Duodenal mucosa (tissue), 2 donors: ENCODE measurements around the gene TFE3.

Source experiments
- H3K27ac ChIP-seq: one replicate; pipeline ENCODE4 v1.7.0; 2013; ENCODE audit warnings: low read depth, low read length
- H3K27me3 ChIP-seq, 2 donors: one replicate each; pipeline ENCODE4 v1.7.0; 2013; ENCODE audit warnings: low read length in 2 of 2, control low read depth in 1 of 2; ENCODE audit not compliant: insufficient read depth in 2 of 2, control insufficient read depth in 1 of 2
- H3K36me3 ChIP-seq, 2 donors: one replicate each; pipeline ENCODE4 v1.7.0; 2013; ENCODE audit warnings: low read length in 2 of 2, control low read depth in 1 of 2; ENCODE audit not compliant: insufficient read depth in 2 of 2, control insufficient read depth in 1 of 2
- H3K4me1 ChIP-seq, 2 donors: one replicate each; pipeline ENCODE4 v1.7.0; 2013; ENCODE audit warnings: low read length in 2 of 2, control low read depth in 1 of 2; ENCODE audit not compliant: insufficient read depth in 2 of 2, control insufficient read depth in 1 of 2
- H3K4me3 ChIP-seq, 2 donors: one replicate each; pipeline ENCODE4 v1.7.0; 2013; ENCODE audit warnings: low read length in 2 of 2, low read depth in 1 of 2
- H3K9ac ChIP-seq, 2 donors: one replicate each; pipeline ENCODE4 v1.7.0; 2013; ENCODE audit warnings: low read length in 2 of 2, low read depth in 1 of 2
- H3K9me3 ChIP-seq, 2 donors: one replicate each; pipeline ENCODE4 v1.7.0; 2013; ENCODE audit warnings: low read length in 2 of 2, control low read depth in 1 of 2; ENCODE audit not compliant: control insufficient read depth in 1 of 2

TFE3 gene

GRCh38 chrX:49043220-49043986, at the start of gene TFE3:
Gene TFE3 (minus strand): TSS chrX:49043357. CDS start chrX:49043226, 131 bp downstream.
- Histone ChIP-seq H3K36me3 (peaks cover 0 to 10% of the 10 kb centered on the region in 2 donors), H3K4me3 (peak within 1 kb of the TSS; percentile 75 to 77), H3K4me1 (peaks cover 9 to 20% of the 10 kb centered on the region in 2 donors), H3K9ac (peak within 1 kb of the TSS; percentile 81 to 82), H3K27me3 (no peaks in the 10 kb centered on the region), H3K27ac (peak within 1 kb of the TSS; percentile 89), H3K9me3 (no peaks in the 10 kb centered on the region)

GRCh38 chrX:49089553-49089952, 46.4 kb upstream of the TFE3 start:
- Histone ChIP-seq H3K27me3 (no peaks in the 10 kb centered on the region), H3K4me1 (no peaks in the 10 kb centered on the region), H3K4me3 (no peak overlapping the region), H3K27ac (no peak overlapping the region), H3K36me3 (no peaks in the 10 kb centered on the region), H3K9me3 (no peaks in the 10 kb centered on the region), H3K9ac (no peak overlapping the region)

- Histone ChIP-seq H3K4me1 (peaks cover 5 to 6% of the 10 kb centered on the region in 2 donors), H3K9me3 (no peaks in the 10 kb centered on the region), H3K27ac (no peak overlapping the region), H3K36me3 (peaks cover 0 to 5% of the 10 kb centered on the region in 2 donors), H3K9ac (no peak overlapping the region), H3K4me3 (no peak overlapping the region), H3K27me3 (no peaks in the 10 kb centered on the region)
These were observed 39.2 kb upstream of the TFE3 start for GRCh38 chrX:49082271-49082871.

GRCh38 chrX:49079489-49080428, 36.6 kb upstream of the TFE3 start, which contains the start of gene WDR45:
Gene WDR45 (minus strand): TSS chrX:49079887. CDS start chrX:49078095, 1,792 bp downstream.
- Histone ChIP-seq H3K36me3 (peaks cover 8 to 12% of the 10 kb centered on the region in 2 donors), H3K27me3 (no peaks in the 10 kb centered on the region), H3K4me1 (peaks cover 5 to 6% of the 10 kb centered on the region in 2 donors), H3K4me3 (peak within 1 kb of the TSS; percentile 84 to 85), H3K9me3 (no peaks in the 10 kb centered on the region), H3K9ac (peak within 1 kb of the TSS; percentile 85), H3K27ac (peak within 1 kb of the TSS; percentile 84)

GRCh38 chrX:49077941-49078340, 34.8 kb upstream of the TFE3 start:
- H3K27ac ChIP-seq = no peak overlapping the region

GRCh38 chrX:49075347-49075746, 32.2 kb upstream of the TFE3 start:
- Histone ChIP-seq H3K9me3 (no peaks in the 10 kb centered on the region), H3K27ac (no peak overlapping the region), H3K9ac (no peak overlapping the region), H3K36me3 (peaks cover 8 to 12% of the 10 kb centered on the region in 2 donors), H3K27me3 (no peaks in the 10 kb centered on the region), H3K4me1 (peaks cover 5 to 16% of the 10 kb centered on the region in 2 donors), H3K4me3 (no peak overlapping the region)

More at GRCh38 chrX:49077941-49078340, 34.8 kb upstream of the TFE3 start:
- Histone ChIP-seq H3K9ac (no peak overlapping the region), H3K27me3 (no peaks in the 10 kb centered on the region), H3K36me3 (peaks cover 8 to 12% of the 10 kb centered on the region in 2 donors), H3K4me3 (no peak overlapping the region), H3K9me3 (no peaks in the 10 kb centered on the region), H3K4me1 (peaks cover 5 to 10% of the 10 kb centered on the region in 2 donors)

- H3K9ac ChIP-seq = peak within 1 kb of the TSS in 1 of 2 donors; percentile 38
These were observed 30.7 kb upstream of the TFE3 start, which contains the start of gene PRAF2 for GRCh38 chrX:49073601-49074575. Gene PRAF2 (minus strand): TSS chrX:49074002. CDS start chrX:49073987, 15 bp downstream.

GRCh38 chrX:49072712-49073095, 29.5 kb upstream of the TFE3 start:
- Histone ChIP-seq H3K9ac (no peak overlapping the region), H3K9me3 (no peaks in the 10 kb centered on the region), H3K27me3 (no peaks in the 10 kb centered on the region), H3K36me3 (peaks cover 8 to 10% of the 10 kb centered on the region in 2 donors), H3K4me3 (peak overlapping the region in 1 of 2 donors; percentile 5), H3K27ac (no peak overlapping the region), H3K4me1 (peaks cover 0 to 10% of the 10 kb centered on the region in 2 donors)

More at GRCh38 chrX:49073601-49074575, 30.7 kb upstream of the TFE3 start, which contains the start of gene PRAF2:
- Histone ChIP-seq H3K27ac (peak within 1 kb of the TSS; percentile 50), H3K27me3 (no peaks in the 10 kb centered on the region), H3K4me1 (peaks cover 3 to 15% of the 10 kb centered on the region in 2 donors), H3K4me3 (peak within 1 kb of the TSS; percentile 60 to 65), H3K36me3 (peaks cover 8 to 12% of the 10 kb centered on the region in 2 donors), H3K9me3 (no peaks in the 10 kb centered on the region)
